ENCODE measurements around the gene KCTD12.

- TF ChIP-seq CTCF (IDR thresholded peaks at IDR 0.05) (no peak), POLR2A (IDR thresholded peaks at IDR 0.05) (no peak)
Observed at GRCh38 chr13:76849493-76849892, 36.7 kb downstream of the KCTD12 start.

All from uterus (tissue), 2 donors.